ENCODE measurements around the gene LAMA5.

LAMA5 gene

GRCh38 chr20:62345681-62346370 is 21.3 kb downstream of the LAMA5 start:
- DNase-seq, result no peak

GRCh38 chr20:62344782-62345181 is 22.3 kb downstream of the LAMA5 start:
- DNase-seq, result no peak

- no peak for DNase-seq
These were observed 23.0 kb downstream of the LAMA5 start for GRCh38 chr20:62344092-62344491.

- no peak for DNase-seq
These were observed 24.2 kb downstream of the LAMA5 start for GRCh38 chr20:62342910-62343309.

GRCh38 chr20:62339647-62340062 is 27.5 kb downstream of the LAMA5 start:
- DNase-seq, result no peak

GRCh38 chr20:62338294-62338620 is 28.9 kb downstream of the LAMA5 start:
- DNase-seq, result no peak

- no peak for DNase-seq
These were observed 29.4 kb downstream of the LAMA5 start for GRCh38 chr20:62337558-62338293.

GRCh38 chr20:62336775-62337557 is 30.1 kb downstream of the LAMA5 start:
- no peak for DNase-seq

- DNase-seq, result no peak
These were observed 30.8 kb downstream of the LAMA5 start for GRCh38 chr20:62336329-62336728.

GRCh38 chr20:62335532-62335931 is 31.6 kb downstream of the LAMA5 start:
- DNase-seq, result no peak

GRCh38 chr20:62334881-62335280 is 32.2 kb downstream of the LAMA5 start:
- DNase-seq, result no peak

GRCh38 chr20:62333820-62334595 is 33.1 kb downstream of the LAMA5 start:
- DNase-seq, result no peak

- no peak for DNase-seq
These were observed 33.9 kb downstream of the LAMA5 start for GRCh38 chr20:62332989-62333819.

GRCh38 chr20:62332421-62332820 is 34.7 kb downstream of the LAMA5 start:
- DNase-seq, result no peak

GRCh38 chr20:62331347-62331746 is 35.8 kb downstream of the LAMA5 start:
- DNase-seq, result no peak

- DNase-seq, result no peak
These were observed 36.4 kb downstream of the LAMA5 start for GRCh38 chr20:62330576-62331317.

GRCh38 chr20:62329389-62330377 is 37.4 kb downstream of the LAMA5 start:
- DNase-seq, result no peak

GRCh38 chr20:62328684-62329388 is 38.3 kb downstream of the LAMA5 start:
- no peak for DNase-seq

GRCh38 chr20:62327726-62328495 is 39.2 kb downstream of the LAMA5 start:
- no peak for DNase-seq

All from GOT3 (cell line).